Testis (tissue), 3 donors: ENCODE data around the gene SHROOM3. TPM values are rescaled to one million over a fixed set of nuclear protein-coding genes. Genes with fewer than 3 reads are reported as not detected.

Experiments
- DNase-seq: peaks from one replicate; pipeline ENCODE4 v3.0.0-alpha.2; 2019
- H3K27ac ChIP-seq, 2 donors: fragments of 200-600 bp; sonication (generic); one replicate each; pipeline ENCODE4 v1.5.1; 2019
- H3K27me3 ChIP-seq: fragments of 200-600 bp; sonication (generic); one replicate; pipeline ENCODE4 v1.5.1; 2019
- H3K36me3 ChIP-seq: fragments of 200-600 bp; sonication (generic); one replicate; pipeline ENCODE4 v1.5.1; 2017; ENCODE audit warnings: low read depth; ENCODE audit errors: missing control alignments
- H3K4me1 ChIP-seq: fragments of 200-600 bp; sonication (generic); one replicate; pipeline ENCODE4 v1.5.1; 2019
- H3K4me3 ChIP-seq, 2 donors: fragments of 200-600 bp; sonication (generic); one replicate each; pipeline ENCODE4 v1.5.1; 2017 to 2019
- H3K9me3 ChIP-seq: fragments of 200-600 bp; sonication (generic); one replicate; pipeline ENCODE4 v1.5.1; 2017
- CTCF ChIP-seq, 3 experiments: fragments of 450-650 bp in 2 of 3; fragments of 200-600 bp in 1 of 3; sonication (generic) in 1 of 3; IDR thresholded peaks; one replicate each; pipeline ENCODE4 v1.5.1; 2016 to 2019; ENCODE audit warnings: antibody characterized with exemption in 3 of 3, mild to moderate bottlenecking in 2 of 3, moderate library complexity in 1 of 3
- POLR2A ChIP-seq: fragments of 450-650 bp; IDR thresholded peaks from one replicate; pipeline ENCODE4 v1.6.1; 2017; ENCODE audit warnings: antibody characterized with exemption, mild to moderate bottlenecking, moderate library complexity
- WGBS, 2 donors: methylation state at CpG; one replicate each; pipeline ENCODE4 v1.1.5; 2018; 5-methylcytosine and 5-hydroxymethylcytosine counted together
- intact Hi-C: fragments of 100-400 bp; cut with DNase I; formaldehyde crosslinking; loops from one replicate; pipeline ENCODE4 v1.15.1; 2023; ENCODE audit warnings: low total_unique reads
- polyA plus RNA-seq: library from polyadenylated mRNA; stranded (reverse); fragments of 350-450 nt; fragmentation: Illumina TruSeq; extraction: RNeasy Lipid Tissue Mini Kit (QIAGEN cat#74804); gene quantifications from one replicate; pipeline ENCODE4 v1.2.3, GENCODE V29; 2014; ENCODE audit warnings: low read depth, low replicate concordance; ENCODE audit not compliant: insufficient read depth
- total RNA-seq, 2 donors: library from RNA; depleted of rRNA; stranded (reverse); fragments of >200 nt; gene quantifications; one replicate each; pipeline ENCODE4 v1.2.3, GENCODE V29; 2016

Gene SHROOM3
- total and polyA plus RNA-seq, 3 donors from 2014 or later: 3.9 to 7.2 (median 6.4) TPM

- intact Hi-C loops: no loop called here
- H3K27me3 ChIP-seq: no peaks in the 10 kb centered on the region
- no peak for DNase-seq
- no peak for TF ChIP-seq POLR2A
- H3K4me1 ChIP-seq: no peaks in the 10 kb centered on the region
- no peak overlapping the region for H3K27ac ChIP-seq
- no peaks in the 10 kb centered on the region for H3K36me3 ChIP-seq
- WGBS, 2 donors: 53 to 69% methylated on average over 1 of the region's 1 CpG
- no peak overlapping the region for H3K4me3 ChIP-seq
- H3K9me3 ChIP-seq: no peaks in the 10 kb centered on the region
Observed at GRCh38 chr4:76470532-76470931, 35.5 kb downstream of the SHROOM3 start.

GRCh38 chr4:76476571-76476970, 41.5 kb downstream of the SHROOM3 start:
- 69 to 83% methylated on average over 1 of the region's 1 CpG for WGBS, 2 donors
- Histone ChIP-seq H3K27me3 (no peaks in the 10 kb centered on the region), H3K4me3 (no peak overlapping the region), H3K27ac (no peak overlapping the region), H3K36me3 (no peaks in the 10 kb centered on the region), H3K9me3 (no peaks in the 10 kb centered on the region), H3K4me1 (no peaks in the 10 kb centered on the region)
- intact Hi-C loops: no loop called here
- TF ChIP-seq CTCF (IDR thresholded peaks at IDR 0.05) (no peak), POLR2A (no peak)
- no peak for DNase-seq

- Histone ChIP-seq H3K9me3 (no peaks in the 10 kb centered on the region), H3K36me3 (no peaks in the 10 kb centered on the region), H3K4me3 (no peak overlapping the region), H3K4me1 (no peaks in the 10 kb centered on the region), H3K27ac (no peak overlapping the region), H3K27me3 (no peaks in the 10 kb centered on the region)
- intact Hi-C loops: no loop called here
- WGBS, 2 donors: 70 to 80% methylated on average over 3 of the region's 3 CpGs
- no peak for DNase-seq
- TF ChIP-seq CTCF (IDR thresholded peaks at IDR 0.05): no peak
- TF ChIP-seq POLR2A: no peak
Observed at GRCh38 chr4:76484654-76485053, 49.6 kb downstream of the SHROOM3 start.

- H3K4me1 ChIP-seq: no peaks in the 10 kb centered on the region
- H3K4me3 ChIP-seq: no peak overlapping the region
- 49 to 63% methylated on average over 3 of the region's 3 CpGs for WGBS, 2 donors
- no peaks in the 10 kb centered on the region for H3K9me3 ChIP-seq
- no peaks in the 10 kb centered on the region for H3K36me3 ChIP-seq
- no peak overlapping the region for H3K27ac ChIP-seq
- H3K27me3 ChIP-seq: no peaks in the 10 kb centered on the region
- no peak for DNase-seq
- TF ChIP-seq CTCF (IDR thresholded peaks at IDR 0.05) (no peak), POLR2A (no peak)
- intact Hi-C loops: no loop called here
Observed at GRCh38 chr4:76485450-76485849, 50.4 kb downstream of the SHROOM3 start.

- H3K4me3 ChIP-seq: no peak overlapping the region
- 72 to 81% methylated on average over 3 of the region's 3 CpGs for WGBS, 2 donors
- no peak overlapping the region for H3K27ac ChIP-seq
- intact Hi-C loops: no loop called here
- no peak for DNase-seq
- H3K27me3 ChIP-seq: no peaks in the 10 kb centered on the region
- TF ChIP-seq CTCF (IDR thresholded peaks at IDR 0.05): no peak
- no peak for TF ChIP-seq POLR2A
- no peaks in the 10 kb centered on the region for H3K36me3 ChIP-seq
- no peaks in the 10 kb centered on the region for H3K4me1 ChIP-seq
- H3K9me3 ChIP-seq: no peaks in the 10 kb centered on the region
Observed at GRCh38 chr4:76486588-76487276, 51.7 kb downstream of the SHROOM3 start.
